Heart left ventricle (tissue), 13 donors: ENCODE measurements around the gene RPS15.

Source experiments
- POLR2A ChIP-seq, 2 donors: fragments of 450-650 bp; IDR thresholded peaks; one replicate each; pipeline ENCODE4 v1.6.1; 2017; ENCODE audit warnings: antibody characterized with exemption in 2 of 2, mild to moderate bottlenecking in 2 of 2, moderate library complexity in 2 of 2
- TF ChIP-seq, protein P1 (sequence below), 12 donors: fragments of 200-600 bp; sonication (generic) in 4 of 12; IDR thresholded peaks; one replicate each; pipeline versions ENCODE4 v1.5.0 to v1.8.0; 2018 to 2022; ENCODE audit warnings: antibody characterized with exemption in 12 of 12, mild to moderate bottlenecking in 5 of 12
- donor health status: ischemic (EF 13 %, LVEDD 7.1; RV severe dilation, severe dysfunction).
- donor health status: DM: no; HTN: yes; CAD: no.
- donor health status: DM: no; HTN: no; CAD: no.
- donor health status: ischemic (EF 25% LVEDD 6.9; RV normal size, moderate dysfunction).
- donor health status: ischemic (EF 25% LVEDD 5.7; RV mildly dilated, moderate dysfunction).
- donor health status: ischemic (EF 35%, LVEDD 5.7; RV mildly dilated, moderate dysfunction).
- donor health status: nonischemic (EF 11% LVEDD 7.7; RV severe dilation, severe dysfunction).
- donor health status: DM: yes; HTN: yes; CAD: no.
- donor health status: PGD.
- donor health status: ischemic (EF 29% LVEDD 5.4; RV normal size, mild dysfunction).
- donor health status: nonischemic (EF 23%, LVEDD 6.1; RV moderate dilation, normal function).

DNA sequence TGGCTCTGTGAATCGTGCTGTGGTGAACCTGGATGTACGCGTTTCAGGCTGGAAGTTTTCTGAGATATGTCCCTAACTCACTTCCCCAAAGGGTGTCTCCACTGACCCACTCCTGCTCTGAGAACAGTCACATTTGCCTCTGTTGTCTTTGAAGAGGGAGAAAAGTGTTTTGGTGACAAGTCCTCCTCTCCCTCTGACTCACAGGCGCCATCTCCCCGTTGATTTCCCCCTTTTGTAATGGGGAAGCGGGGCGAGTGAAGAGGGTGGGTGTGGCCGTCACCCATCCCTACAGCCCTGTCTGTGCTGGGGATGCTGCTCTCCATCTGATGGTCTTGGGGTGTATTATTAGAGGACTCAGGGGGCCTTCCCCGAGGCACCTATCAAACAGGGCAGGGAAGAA, 21.3 kb downstream of the RPS15 start:
- TF ChIP-seq, protein P1, sequence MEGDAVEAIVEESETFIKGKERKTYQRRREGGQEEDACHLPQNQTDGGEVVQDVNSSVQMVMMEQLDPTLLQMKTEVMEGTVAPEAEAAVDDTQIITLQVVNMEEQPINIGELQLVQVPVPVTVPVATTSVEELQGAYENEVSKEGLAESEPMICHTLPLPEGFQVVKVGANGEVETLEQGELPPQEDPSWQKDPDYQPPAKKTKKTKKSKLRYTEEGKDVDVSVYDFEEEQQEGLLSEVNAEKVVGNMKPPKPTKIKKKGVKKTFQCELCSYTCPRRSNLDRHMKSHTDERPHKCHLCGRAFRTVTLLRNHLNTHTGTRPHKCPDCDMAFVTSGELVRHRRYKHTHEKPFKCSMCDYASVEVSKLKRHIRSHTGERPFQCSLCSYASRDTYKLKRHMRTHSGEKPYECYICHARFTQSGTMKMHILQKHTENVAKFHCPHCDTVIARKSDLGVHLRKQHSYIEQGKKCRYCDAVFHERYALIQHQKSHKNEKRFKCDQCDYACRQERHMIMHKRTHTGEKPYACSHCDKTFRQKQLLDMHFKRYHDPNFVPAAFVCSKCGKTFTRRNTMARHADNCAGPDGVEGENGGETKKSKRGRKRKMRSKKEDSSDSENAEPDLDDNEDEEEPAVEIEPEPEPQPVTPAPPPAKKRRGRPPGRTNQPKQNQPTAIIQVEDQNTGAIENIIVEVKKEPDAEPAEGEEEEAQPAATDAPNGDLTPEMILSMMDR (IDR thresholded peaks at IDR 0.05), result no peak
- no peak for TF ChIP-seq POLR2A (IDR thresholded peaks at IDR 0.05)
